Osteoblast (primary cell): ENCODE results near the gene MTARC2. TPM values are rescaled to one million over a fixed set of nuclear protein-coding genes. Genes with fewer than 3 reads are reported as not detected.

ENCODE experiments used
- DNase-seq: peaks from one replicate; pipeline ENCODE4 v3.0.0; 2011; ENCODE audit warnings: low spot score, mixed read lengths; ENCODE audit not compliant: insufficient read length; ENCODE audit errors: missing footprints
- H2AFZ ChIP-seq: 2 replicates; pipeline ENCODE4 v1.6.0; 2011; ENCODE audit warnings: mild to moderate bottlenecking, low read length
- H3K27ac ChIP-seq: 2 replicates; pipeline ENCODE4 v1.5.1; 2011; ENCODE audit warnings: mild to moderate bottlenecking, low read depth, low read length, moderate library complexity
- H3K27me3 ChIP-seq: 2 replicates; pipeline ENCODE4 v1.6.0; 2012; ENCODE audit warnings: mild to moderate bottlenecking, control low read depth, inconsistent platforms, low read length, moderate library complexity; ENCODE audit not compliant: insufficient read depth
- H3K36me3 ChIP-seq: 2 replicates; pipeline ENCODE4 v1.5.1; 2011; ENCODE audit warnings: mild to moderate bottlenecking, low read length, control low read depth, moderate library complexity; ENCODE audit not compliant: insufficient read depth
- H3K4me1 ChIP-seq: 2 replicates; pipeline ENCODE4 v1.5.1; 2011; ENCODE audit warnings: mild to moderate bottlenecking, low read length, control low read depth, moderate library complexity; ENCODE audit not compliant: insufficient read depth
- H3K4me2 ChIP-seq: 2 replicates; pipeline ENCODE4 v1.6.0; 2011; ENCODE audit warnings: mild to moderate bottlenecking, low read length; ENCODE audit not compliant: insufficient read depth
- H3K4me3 ChIP-seq: fragments of 200-600 bp; sonication (generic); 3 replicates; pipeline ENCODE4 v1.5.1; 2012; ENCODE audit warnings: mild to moderate bottlenecking, low read length, inconsistent platforms; ENCODE audit not compliant: insufficient read depth
- H3K79me2 ChIP-seq: 2 replicates; pipeline ENCODE4 v1.6.0; 2012; ENCODE audit warnings: mild to moderate bottlenecking, low read length, control low read depth, inconsistent platforms; ENCODE audit not compliant: insufficient read depth
- H3K9me3 ChIP-seq: 2 replicates; pipeline ENCODE4 v1.5.1; 2011; ENCODE audit warnings: low read depth, low read length, control low read depth
- H4K20me1 ChIP-seq: 2 replicates; pipeline ENCODE4 v1.6.0; 2012; ENCODE audit warnings: mild to moderate bottlenecking, low read length, control low read depth; ENCODE audit not compliant: insufficient read depth
- total RNA-seq: library from RNA; depleted of rRNA; stranded (reverse); fragments of >200 nt; gene quantifications from 2 replicates; pipeline ENCODE4 v1.2.3, GENCODE V29; 2012
- TF ChIP-seq, protein P1 (sequence below): IDR thresholded peaks from 2 replicates; pipeline ENCODE4 v1.5.1; 2011; ENCODE audit warnings: mild to moderate bottlenecking, low read depth, low read length, moderate library complexity; ENCODE audit errors: extremely low read depth

The MTARC2 gene
- total RNA-seq, 1 donor = 9.4 TPM

- no peaks in the 10 kb centered on the region for H3K79me2 ChIP-seq
- H3K4me2 ChIP-seq = no peak overlapping the region
- H3K4me3 ChIP-seq = no peak overlapping the region
- no peak overlapping the region for H3K27ac ChIP-seq
- H3K9me3 ChIP-seq = no peaks in the 10 kb centered on the region
- no peaks in the 10 kb centered on the region for H3K4me1 ChIP-seq
- DNase-seq = no peak
- TF ChIP-seq, protein P1, sequence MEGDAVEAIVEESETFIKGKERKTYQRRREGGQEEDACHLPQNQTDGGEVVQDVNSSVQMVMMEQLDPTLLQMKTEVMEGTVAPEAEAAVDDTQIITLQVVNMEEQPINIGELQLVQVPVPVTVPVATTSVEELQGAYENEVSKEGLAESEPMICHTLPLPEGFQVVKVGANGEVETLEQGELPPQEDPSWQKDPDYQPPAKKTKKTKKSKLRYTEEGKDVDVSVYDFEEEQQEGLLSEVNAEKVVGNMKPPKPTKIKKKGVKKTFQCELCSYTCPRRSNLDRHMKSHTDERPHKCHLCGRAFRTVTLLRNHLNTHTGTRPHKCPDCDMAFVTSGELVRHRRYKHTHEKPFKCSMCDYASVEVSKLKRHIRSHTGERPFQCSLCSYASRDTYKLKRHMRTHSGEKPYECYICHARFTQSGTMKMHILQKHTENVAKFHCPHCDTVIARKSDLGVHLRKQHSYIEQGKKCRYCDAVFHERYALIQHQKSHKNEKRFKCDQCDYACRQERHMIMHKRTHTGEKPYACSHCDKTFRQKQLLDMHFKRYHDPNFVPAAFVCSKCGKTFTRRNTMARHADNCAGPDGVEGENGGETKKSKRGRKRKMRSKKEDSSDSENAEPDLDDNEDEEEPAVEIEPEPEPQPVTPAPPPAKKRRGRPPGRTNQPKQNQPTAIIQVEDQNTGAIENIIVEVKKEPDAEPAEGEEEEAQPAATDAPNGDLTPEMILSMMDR = peak; percentile 31
- peaks cover 6% of the 10 kb centered on the region for H3K27me3 ChIP-seq
- H3K36me3 ChIP-seq = no peaks in the 10 kb centered on the region
- H2AFZ ChIP-seq = no peak overlapping the region
- no peaks in the 10 kb centered on the region for H4K20me1 ChIP-seq
Measured at GRCh38 chr1:220726634-220727033, 21.5 kb upstream of the MTARC2 start.

GRCh38 chr1:220727519-220727918 lies 20.6 kb upstream of the MTARC2 start:
- Histone ChIP-seq H3K4me1 (peaks cover 4% of the 10 kb centered on the region), H4K20me1 (no peaks in the 10 kb centered on the region), H3K27ac (no peak overlapping the region), H3K27me3 (peaks cover 6% of the 10 kb centered on the region), H3K36me3 (no peaks in the 10 kb centered on the region), H3K4me3 (no peak overlapping the region), H3K79me2 (no peaks in the 10 kb centered on the region), H2AFZ (no peak overlapping the region), H3K4me2 (no peak overlapping the region), H3K9me3 (no peaks in the 10 kb centered on the region)
- TF ChIP-seq, protein P1 = no peak
- DNase-seq = no peak

DNA sequence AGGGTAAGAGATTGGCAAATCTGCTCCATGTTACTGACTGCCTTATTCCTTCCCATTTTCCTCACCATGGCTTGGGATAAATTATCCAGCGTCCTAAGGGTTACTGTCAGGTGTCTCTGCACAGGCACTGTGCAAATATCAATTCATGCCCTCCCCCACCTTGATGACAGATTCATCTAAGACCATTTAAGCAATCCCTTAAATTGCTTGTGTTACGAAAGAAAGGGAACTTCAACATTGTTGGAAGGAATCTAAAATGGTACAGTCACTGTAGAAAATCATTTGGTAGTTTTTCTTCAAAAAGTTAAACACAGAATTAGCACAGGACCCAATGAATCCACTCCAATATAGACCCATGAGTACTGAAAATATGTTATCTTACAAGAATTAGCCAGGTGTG lies 17.6 kb upstream of the MTARC2 start:
- no peaks in the 10 kb centered on the region for H3K79me2 ChIP-seq
- H3K4me1 ChIP-seq = peaks cover 25% of the 10 kb centered on the region
- H3K27me3 ChIP-seq = peaks cover 6% of the 10 kb centered on the region
- H3K27ac ChIP-seq = no peak overlapping the region
- no peaks in the 10 kb centered on the region for H3K9me3 ChIP-seq
- H2AFZ ChIP-seq = no peak overlapping the region
- H4K20me1 ChIP-seq = no peaks in the 10 kb centered on the region
- TF ChIP-seq, protein P1 = no peak
- no peaks in the 10 kb centered on the region for H3K36me3 ChIP-seq
- no peak overlapping the region for H3K4me2 ChIP-seq
- H3K4me3 ChIP-seq = no peak overlapping the region
- no peak for DNase-seq

DNA sequence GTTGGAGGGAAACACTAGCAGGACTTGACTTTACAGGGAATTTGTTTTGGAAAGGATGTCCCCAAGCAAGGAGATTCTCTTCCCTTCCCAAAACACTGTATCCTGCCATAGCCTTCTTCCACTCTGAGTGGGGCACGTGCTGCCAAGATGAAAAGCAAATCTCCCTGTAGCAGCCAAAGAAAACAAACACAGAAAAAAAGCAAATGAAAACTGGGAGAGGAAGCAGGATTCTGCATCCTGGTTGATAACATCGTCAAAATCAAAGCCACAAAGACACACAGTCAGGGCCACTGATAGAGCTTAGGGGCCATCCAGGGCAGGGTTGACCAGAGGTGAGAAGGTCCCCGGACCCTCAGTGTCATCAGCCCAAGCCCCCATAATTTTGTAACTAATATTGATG lies 16.0 kb upstream of the MTARC2 start:
- Histone ChIP-seq H4K20me1 (no peaks in the 10 kb centered on the region), H3K79me2 (no peaks in the 10 kb centered on the region), H3K4me2 (peak overlapping the region; percentile 78), H3K27me3 (no peaks in the 10 kb centered on the region), H3K36me3 (no peaks in the 10 kb centered on the region), H3K9me3 (no peaks in the 10 kb centered on the region), H3K27ac (no peak overlapping the region), H3K4me1 (peaks cover 25% of the 10 kb centered on the region), H3K4me3 (no peak overlapping the region), H2AFZ (peak overlapping the region; percentile 86)
- no peak for DNase-seq
- TF ChIP-seq, protein P1 = no peak
